HUDEP-2 (cell line): ENCODE measurements around the gene EFHC1.
"Not testable (repeated sequence)": the region's sequence is repeated elsewhere in the genome, so short reads cannot be mapped to it uniquely, and the experiment has no call there.

ENCODE experiments used
- DNase-seq, 76 experiments: peaks; one replicate each; lab custom pipeline; 2025; ENCODE audit not compliant: unreplicated experiment in 76 of 76; lab: John Stamatoyannopoulos, UW

EFHC1 gene

GRCh38 chr6:52419809-52420667, at the start of gene EFHC1:
EFHC1 (plus strand) TSS chr6:52420342; CDS start chr6:52420411, 69 bp downstream.
- DNase-seq, result peak in 75 of 76 experiments; percentile 42 to 100 (median 99)

- DNase-seq, result no peak
Measured at GRCh38 chr6:52371656-52372191, 48.4 kb upstream of the EFHC1 start.

DNA sequence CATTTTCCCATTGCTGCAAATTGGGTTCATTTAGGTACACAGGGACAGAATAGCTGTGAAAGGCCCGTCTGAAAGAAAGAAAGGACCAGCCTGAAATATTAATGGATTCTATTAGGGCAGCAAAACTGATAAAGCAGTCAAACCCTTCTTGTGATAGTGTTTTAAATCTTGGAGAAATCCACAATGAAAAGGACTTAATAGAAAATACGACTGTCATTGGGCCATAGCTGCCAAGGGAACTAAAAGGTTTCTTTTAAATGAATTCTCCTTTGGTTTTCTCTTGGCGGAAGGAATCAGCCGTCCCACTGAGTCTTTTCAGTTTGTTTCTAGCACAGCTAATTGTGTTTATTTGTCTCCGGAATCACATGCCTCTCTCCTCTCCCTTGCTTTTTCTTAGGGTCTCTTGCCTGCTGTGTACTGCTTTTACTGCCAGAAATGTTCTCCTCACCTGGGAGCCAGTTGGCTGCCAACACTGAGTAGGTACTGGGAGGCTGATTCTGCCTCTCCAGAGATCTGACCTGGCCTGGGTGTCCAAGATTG, 46.9 kb upstream of the EFHC1 start:
- no peak for DNase-seq

GRCh38 chr6:52374247-52374646, 45.9 kb upstream of the EFHC1 start:
- DNase-seq, result no peak

- no peak for DNase-seq
Measured at GRCh38 chr6:52375780-52376556, 44.2 kb upstream of the EFHC1 start.

GRCh38 chr6:52376763-52377162, 43.4 kb upstream of the EFHC1 start:
- no peak for DNase-seq

- no peak for DNase-seq
Measured at GRCh38 chr6:52377538-52378221, 42.5 kb upstream of the EFHC1 start.

- no peak for DNase-seq
Measured at GRCh38 chr6:52381249-52381648, 38.9 kb upstream of the EFHC1 start.

DNA sequence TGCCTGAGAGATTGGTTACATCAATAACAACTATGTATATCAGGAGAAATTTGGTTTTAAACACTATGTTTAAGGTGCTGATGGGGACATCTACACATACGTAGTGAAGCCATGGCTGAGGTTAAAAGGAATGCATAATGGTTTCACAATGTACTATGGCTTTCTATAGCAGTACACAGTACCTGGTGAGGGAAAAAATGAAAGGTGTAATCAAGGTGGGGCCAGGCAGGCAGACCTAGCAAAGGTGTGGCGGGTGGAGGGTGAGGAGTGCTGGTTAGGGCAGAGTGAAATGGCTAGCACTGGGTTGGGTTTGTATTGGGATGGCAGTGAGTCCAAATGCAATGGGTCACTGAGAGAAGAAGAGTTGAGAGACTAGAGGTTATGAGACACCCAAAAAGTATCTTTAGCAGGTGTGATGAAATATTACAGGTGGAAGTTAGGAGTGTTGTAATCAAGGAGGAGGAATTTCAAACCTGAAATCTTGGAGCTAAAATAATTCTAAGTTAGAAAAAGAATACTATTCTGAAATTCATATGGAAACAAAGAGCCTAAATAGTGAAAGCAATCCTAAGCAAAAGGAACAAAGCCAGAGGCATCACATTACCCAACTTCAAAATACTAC, 35.9 kb upstream of the EFHC1 start:
- DNase-seq, result no peak

DNA sequence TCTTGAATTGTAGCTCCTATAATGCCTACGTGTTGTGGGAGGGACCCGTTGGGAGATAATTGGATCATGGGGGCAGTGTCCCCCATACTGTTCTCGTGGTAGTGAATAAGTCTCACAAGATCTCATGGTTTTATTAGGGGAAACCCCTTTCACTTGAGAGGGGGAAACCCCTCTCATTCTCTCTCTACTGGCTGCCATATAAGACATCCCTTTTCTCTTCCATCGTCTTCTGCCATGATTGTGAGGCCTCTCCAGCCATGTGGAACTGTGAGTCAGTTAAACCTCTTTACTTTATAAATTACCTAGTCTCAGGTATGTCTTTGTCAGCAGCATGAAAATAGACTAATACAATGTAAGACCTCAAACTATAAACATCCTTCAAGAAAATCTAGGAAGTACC, 35.1 kb upstream of the EFHC1 start:
- no peak for DNase-seq

- not testable (repeated sequence) for DNase-seq
Measured at GRCh38 chr6:52388119-52388518, 32.0 kb upstream of the EFHC1 start.

DNA sequence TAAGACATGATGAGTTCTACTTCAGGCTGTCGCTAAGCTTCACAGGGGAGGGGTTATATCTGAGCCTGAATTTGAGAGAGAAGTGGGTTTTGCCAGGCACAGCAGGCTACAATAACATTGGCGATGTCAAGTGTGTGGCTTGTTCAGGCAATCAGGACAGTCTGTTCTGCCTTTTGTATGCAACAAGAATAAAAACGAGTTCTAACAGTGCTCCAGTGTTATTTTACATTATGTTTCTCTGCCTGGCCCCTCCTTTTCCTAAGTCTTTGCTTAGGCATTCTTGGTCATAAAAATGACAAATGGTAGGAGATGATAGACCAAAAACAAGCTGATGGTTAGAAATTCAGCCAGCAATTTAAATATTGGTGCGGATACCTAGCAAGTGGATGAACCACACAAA, 31.4 kb upstream of the EFHC1 start:
- DNase-seq, result no peak

- peak in 13 of 76 experiments; percentile 8 to 69 (median 34) for DNase-seq
Measured at GRCh38 chr6:52389264-52389625, 30.9 kb upstream of the EFHC1 start.

DNA sequence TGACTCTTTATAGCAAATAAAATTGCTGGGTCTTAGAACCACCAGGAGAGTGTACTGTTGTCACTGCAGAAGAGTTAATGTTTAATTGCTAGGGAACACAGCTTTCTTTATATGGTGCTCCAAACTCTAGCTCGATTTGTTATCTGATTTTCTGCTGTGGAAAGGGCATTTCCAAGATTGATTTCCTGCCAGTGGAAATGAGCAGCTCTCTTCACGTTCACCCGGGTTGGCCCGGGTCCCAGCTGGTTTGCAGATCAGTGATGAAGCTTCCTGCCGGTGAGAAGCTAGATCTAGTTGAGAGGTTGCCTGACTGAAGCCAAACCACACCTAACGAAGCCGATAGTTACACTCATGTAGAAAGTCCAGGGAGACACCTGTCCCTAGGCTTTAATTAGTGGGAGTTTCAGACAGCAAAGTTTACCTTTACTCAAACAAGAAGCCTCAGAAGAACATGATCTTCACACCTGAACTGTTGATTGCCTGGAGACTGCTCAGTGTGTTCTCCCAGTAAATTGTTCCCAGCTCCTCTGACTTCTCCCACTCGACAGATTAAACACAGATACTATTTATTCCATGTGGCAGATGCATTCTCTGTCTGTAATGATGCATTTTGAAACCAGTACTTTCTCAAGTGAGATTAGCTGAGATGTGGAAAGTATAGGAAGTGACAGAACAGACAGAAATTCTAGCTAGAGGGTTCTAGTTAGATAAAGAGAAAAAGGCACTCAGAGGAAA, 30.3 kb upstream of the EFHC1 start:
- DNase-seq, result peak in 46 of 76 experiments; percentile 17 to 77 (median 39)

- peak in 34 of 76 experiments; percentile 10 to 78 (median 42) for DNase-seq
Measured at GRCh38 chr6:52390361-52390727, 29.8 kb upstream of the EFHC1 start.

GRCh38 chr6:52391599-52391998, 28.5 kb upstream of the EFHC1 start:
- peak in 1 of 76 experiments; percentile 19 for DNase-seq

DNA sequence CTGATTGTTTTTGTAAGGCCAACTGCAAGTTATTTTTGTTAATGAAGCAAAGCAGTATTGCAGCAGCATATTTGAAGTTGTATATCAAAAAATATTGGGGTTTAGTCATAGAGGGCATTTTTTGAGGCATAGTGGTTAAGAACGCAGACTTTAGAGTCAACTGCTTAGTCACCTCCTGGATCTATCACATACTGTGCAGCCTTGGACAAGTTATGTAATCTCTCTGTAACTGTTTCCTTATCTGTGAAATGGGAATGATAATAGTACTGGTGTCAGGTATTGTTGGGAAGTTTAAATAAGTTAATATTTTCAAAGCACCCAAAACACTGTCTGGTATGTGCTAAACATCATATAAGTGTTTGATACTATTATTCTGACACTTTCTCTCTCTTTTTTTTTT, 27.2 kb upstream of the EFHC1 start:
- peak in 6 of 76 experiments; percentile 13 to 40 (median 24) for DNase-seq

- no peak for DNase-seq
Measured at GRCh38 chr6:52393780-52394179, 26.4 kb upstream of the EFHC1 start.

DNA sequence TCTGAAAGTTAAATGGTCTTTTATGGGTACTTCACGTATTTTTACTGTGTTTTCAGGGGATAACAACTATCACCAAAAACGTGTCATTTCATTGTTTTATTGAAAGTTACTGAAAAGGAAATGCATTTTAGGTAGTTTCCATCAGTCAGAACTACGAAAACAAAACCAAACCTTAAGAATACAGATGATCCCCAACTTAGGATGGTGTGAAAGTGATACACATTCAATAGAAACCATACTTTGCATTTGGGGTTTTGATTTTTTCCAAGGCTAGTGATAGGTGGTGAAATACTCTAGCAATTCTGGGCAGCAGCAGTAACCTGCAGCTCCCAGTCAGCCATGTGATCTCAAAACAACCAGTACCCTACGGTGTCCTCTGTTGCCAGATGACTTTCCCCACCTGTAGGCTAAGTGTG, 25.9 kb upstream of the EFHC1 start:
- no peak for DNase-seq

DNA sequence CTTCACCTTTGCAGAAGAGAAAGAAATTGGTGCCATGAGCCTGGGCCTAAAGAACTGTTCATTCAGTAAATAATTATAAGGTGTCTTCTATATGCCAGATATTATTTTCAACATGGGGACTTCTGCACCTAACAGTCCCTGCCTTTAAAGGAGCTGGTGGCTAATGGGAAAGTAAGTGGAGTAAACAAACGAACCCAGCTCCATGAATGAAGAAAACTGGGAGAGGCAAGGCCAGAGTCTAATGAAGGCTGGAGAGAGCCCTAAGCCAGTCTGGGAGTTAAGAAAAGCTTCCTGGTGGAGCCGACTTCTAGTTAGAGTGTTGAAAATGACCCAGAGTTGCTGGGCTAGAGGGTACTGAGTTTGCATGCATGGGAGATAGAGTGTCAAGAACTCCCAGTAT, 24.2 kb upstream of the EFHC1 start:
- DNase-seq, result no peak
